ENCODE measurements around the gene SORCS3.

DNA sequence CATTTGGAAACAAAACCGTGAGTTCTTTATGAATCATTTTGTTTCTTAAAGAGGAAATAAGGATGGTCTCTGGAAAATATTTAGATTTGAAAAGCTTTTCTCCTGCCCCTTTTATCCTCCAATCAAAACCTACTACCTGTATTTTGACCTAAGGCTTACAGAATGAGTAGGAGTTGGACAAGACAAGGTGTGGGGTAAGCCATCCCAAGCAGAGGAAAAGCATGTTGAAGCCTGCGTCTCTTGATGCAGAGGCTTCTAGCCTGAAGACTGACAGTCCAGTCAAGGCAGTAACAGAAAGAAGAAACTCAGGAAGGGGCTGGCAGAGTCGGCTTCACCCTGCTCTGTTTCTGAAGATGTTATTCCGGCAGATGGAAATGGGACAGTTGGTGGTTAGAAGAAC, 551.1 kb downstream of the SORCS3 start:
- TF ChIP-seq POLR2A (conservative IDR thresholded peaks at IDR 0.05) (no peak), GABPA (tag; conservative IDR thresholded peaks at IDR 0.05; ENCODE audit: low read depth) (no peak), TBP (optimal IDR thresholded peaks at IDR 0.05; ENCODE audit: low read depth, low read length) (no peak), SMC3 (conservative IDR thresholded peaks at IDR 0.05; ENCODE audit: insufficient read depth, low read depth, low read length) (no peak), SP1 (CRISPR knock-in tag; IDR thresholded peaks at IDR 0.05) (no peak), ZNF24 (IDR thresholded peaks at IDR 0.05) (no peak), ZFX (CRISPR knock-in tag; IDR thresholded peaks at IDR 0.05) (no peak), DPF2 (IDR thresholded peaks at IDR 0.05) (no peak), SMAD1 (IDR thresholded peaks at IDR 0.05; ENCODE audit: low read depth, low read length, partially characterized antibody) (no peak)
- TF ChIP-seq, protein P1, sequence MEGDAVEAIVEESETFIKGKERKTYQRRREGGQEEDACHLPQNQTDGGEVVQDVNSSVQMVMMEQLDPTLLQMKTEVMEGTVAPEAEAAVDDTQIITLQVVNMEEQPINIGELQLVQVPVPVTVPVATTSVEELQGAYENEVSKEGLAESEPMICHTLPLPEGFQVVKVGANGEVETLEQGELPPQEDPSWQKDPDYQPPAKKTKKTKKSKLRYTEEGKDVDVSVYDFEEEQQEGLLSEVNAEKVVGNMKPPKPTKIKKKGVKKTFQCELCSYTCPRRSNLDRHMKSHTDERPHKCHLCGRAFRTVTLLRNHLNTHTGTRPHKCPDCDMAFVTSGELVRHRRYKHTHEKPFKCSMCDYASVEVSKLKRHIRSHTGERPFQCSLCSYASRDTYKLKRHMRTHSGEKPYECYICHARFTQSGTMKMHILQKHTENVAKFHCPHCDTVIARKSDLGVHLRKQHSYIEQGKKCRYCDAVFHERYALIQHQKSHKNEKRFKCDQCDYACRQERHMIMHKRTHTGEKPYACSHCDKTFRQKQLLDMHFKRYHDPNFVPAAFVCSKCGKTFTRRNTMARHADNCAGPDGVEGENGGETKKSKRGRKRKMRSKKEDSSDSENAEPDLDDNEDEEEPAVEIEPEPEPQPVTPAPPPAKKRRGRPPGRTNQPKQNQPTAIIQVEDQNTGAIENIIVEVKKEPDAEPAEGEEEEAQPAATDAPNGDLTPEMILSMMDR (IDR thresholded peaks at IDR 0.05 in 2 of 3, conservative IDR thresholded peaks at IDR 0.05 in 1 of 3; ENCODE audit: insufficient read depth in 2 of 3, low read depth in 1 of 3, low read length in 3 of 3) = no peak
- TF ChIP-seq, protein P2, sequence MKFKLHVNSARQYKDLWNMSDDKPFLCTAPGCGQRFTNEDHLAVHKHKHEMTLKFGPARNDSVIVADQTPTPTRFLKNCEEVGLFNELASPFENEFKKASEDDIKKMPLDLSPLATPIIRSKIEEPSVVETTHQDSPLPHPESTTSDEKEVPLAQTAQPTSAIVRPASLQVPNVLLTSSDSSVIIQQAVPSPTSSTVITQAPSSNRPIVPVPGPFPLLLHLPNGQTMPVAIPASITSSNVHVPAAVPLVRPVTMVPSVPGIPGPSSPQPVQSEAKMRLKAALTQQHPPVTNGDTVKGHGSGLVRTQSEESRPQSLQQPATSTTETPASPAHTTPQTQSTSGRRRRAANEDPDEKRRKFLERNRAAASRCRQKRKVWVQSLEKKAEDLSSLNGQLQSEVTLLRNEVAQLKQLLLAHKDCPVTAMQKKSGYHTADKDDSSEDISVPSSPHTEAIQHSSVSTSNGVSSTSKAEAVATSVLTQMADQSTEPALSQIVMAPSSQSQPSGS (CRISPR knock-in tag; IDR thresholded peaks at IDR 0.05) = no peak
- TF ChIP-seq, protein P3, sequence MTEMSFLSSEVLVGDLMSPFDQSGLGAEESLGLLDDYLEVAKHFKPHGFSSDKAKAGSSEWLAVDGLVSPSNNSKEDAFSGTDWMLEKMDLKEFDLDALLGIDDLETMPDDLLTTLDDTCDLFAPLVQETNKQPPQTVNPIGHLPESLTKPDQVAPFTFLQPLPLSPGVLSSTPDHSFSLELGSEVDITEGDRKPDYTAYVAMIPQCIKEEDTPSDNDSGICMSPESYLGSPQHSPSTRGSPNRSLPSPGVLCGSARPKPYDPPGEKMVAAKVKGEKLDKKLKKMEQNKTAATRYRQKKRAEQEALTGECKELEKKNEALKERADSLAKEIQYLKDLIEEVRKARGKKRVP (CRISPR knock-in tag; IDR thresholded peaks at IDR 0.05) = no peak
- TF ChIP-seq, protein P4, sequence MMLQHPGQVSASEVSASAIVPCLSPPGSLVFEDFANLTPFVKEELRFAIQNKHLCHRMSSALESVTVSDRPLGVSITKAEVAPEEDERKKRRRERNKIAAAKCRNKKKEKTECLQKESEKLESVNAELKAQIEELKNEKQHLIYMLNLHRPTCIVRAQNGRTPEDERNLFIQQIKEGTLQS (IDR thresholded peaks at IDR 0.05) = no peak
- TF ChIP-seq, protein P4 (CRISPR knock-in tag; conservative IDR thresholded peaks at IDR 0.05) = no peak
- TF ChIP-seq, protein P5, sequence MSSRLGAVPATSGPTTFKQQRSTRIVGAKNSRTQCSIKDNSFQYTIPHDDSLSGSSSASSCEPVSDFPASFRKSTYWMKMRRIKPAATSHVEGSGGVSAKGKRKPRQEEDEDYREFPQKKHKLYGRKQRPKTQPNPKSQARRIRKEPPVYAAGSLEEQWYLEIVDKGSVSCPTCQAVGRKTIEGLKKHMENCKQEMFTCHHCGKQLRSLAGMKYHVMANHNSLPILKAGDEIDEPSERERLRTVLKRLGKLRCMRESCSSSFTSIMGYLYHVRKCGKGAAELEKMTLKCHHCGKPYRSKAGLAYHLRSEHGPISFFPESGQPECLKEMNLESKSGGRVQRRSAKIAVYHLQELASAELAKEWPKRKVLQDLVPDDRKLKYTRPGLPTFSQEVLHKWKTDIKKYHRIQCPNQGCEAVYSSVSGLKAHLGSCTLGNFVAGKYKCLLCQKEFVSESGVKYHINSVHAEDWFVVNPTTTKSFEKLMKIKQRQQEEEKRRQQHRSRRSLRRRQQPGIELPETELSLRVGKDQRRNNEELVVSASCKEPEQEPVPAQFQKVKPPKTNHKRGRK (tag; IDR thresholded peaks at IDR 0.05) = no peak

Data from K562 (cell line).